HTR-8/SVneo (cell line): ENCODE results near the gene NEDD8.

Source experiments
- DNase-seq: peaks from one replicate; pipeline ENCODE4 v3.0.0; 2011; ENCODE audit warnings: low spot score, mixed read lengths; ENCODE audit not compliant: insufficient read length
- FAIRE-seq: peaks from 2 replicates; lab custom pipeline; 2011; peaks lifted over from hg19 to GRCh38; lab: Jason Lieb, UNC

The NEDD8 gene

GRCh38 chr14:24232121-24232644 lies at the start of gene NEDD8:
TSS of gene NEDD8 (minus strand) at chr14:24232367. CDS start at chr14:24232267, 100 bp downstream.
- FAIRE-seq (no peak), DNase-seq (peak; percentile 74)

GRCh38 chr14:24281636-24282035 lies 49.5 kb upstream of the NEDD8 start:
- no peak for FAIRE-seq
- no peak for DNase-seq

GRCh38 chr14:24280797-24281460 lies 48.8 kb upstream of the NEDD8 start:
- DNase-seq = no peak
- FAIRE-seq = no peak

- DNase-seq (no peak), FAIRE-seq (no peak)
These were observed 47.4 kb upstream of the NEDD8 start for GRCh38 chr14:24279301-24280186.

- DNase-seq = no peak
- FAIRE-seq = no peak
These were observed 46.3 kb upstream of the NEDD8 start for GRCh38 chr14:24278424-24278823.

- FAIRE-seq (no peak), DNase-seq (no peak)
These were observed 45.6 kb upstream of the NEDD8 start for GRCh38 chr14:24277606-24278321.

- DNase-seq (no peak), FAIRE-seq (no peak)
These were observed 44.9 kb upstream of the NEDD8 start for GRCh38 chr14:24277071-24277470.

GRCh38 chr14:24274101-24274543 lies 42.0 kb upstream of the NEDD8 start:
- no peak for DNase-seq
- FAIRE-seq = no peak

- DNase-seq = no peak
- FAIRE-seq = no peak
These were observed 41.3 kb upstream of the NEDD8 start for GRCh38 chr14:24273422-24273998.

GRCh38 chr14:24272467-24272866 lies 40.3 kb upstream of the NEDD8 start:
- DNase-seq = no peak
- FAIRE-seq = no peak

- FAIRE-seq = no peak
- no peak for DNase-seq
These were observed 39.7 kb upstream of the NEDD8 start for GRCh38 chr14:24271834-24272263.

GRCh38 chr14:24271134-24271833 lies 39.1 kb upstream of the NEDD8 start, which contains the start of gene RABGGTA:
TSS of gene RABGGTA (minus strand) at chr14:24271597. CDS start at chr14:24271115, 482 bp downstream.
- no peak for FAIRE-seq

GRCh38 chr14:24270537-24271133 lies 38.5 kb upstream of the NEDD8 start:
- no peak for FAIRE-seq
- DNase-seq = no peak

More at GRCh38 chr14:24271134-24271833, 39.1 kb upstream of the NEDD8 start, which contains the start of gene RABGGTA:
- peak; percentile 84 for DNase-seq

- FAIRE-seq (no peak), DNase-seq (no peak)
These were observed 37.9 kb upstream of the NEDD8 start for GRCh38 chr14:24269910-24270536.

GRCh38 chr14:24269368-24269767 lies 37.2 kb upstream of the NEDD8 start:
- DNase-seq = no peak
- FAIRE-seq = no peak

GRCh38 chr14:24268225-24268624 lies 36.1 kb upstream of the NEDD8 start:
- FAIRE-seq = no peak
- DNase-seq = no peak

- DNase-seq = no peak
- FAIRE-seq = no peak
These were observed 35.3 kb upstream of the NEDD8 start for GRCh38 chr14:24267516-24267915.
